Activated CD4-positive, alpha-beta T cell treated with anti-CD3 and anti-CD28 coated beads, Interleukin-2, amount 10 ng/mL, durations not matched to agents 24 days and 14 days (primary cell): ENCODE results near the gene CEP131. TPM values are rescaled to one million over a fixed set of nuclear protein-coding genes. Genes with fewer than 3 reads are reported as not detected.
"Not testable (repeated sequence)": the region's sequence is repeated elsewhere in the genome, so short reads cannot be mapped to it uniquely, and the experiment has no call there.

Experiments used
- DNase-seq: peaks from one replicate; pipeline ENCODE4 v3.0.0; 2022
- H3K27ac Mint-ChIP-seq: one replicate; pipeline ENCODE4 v1.8.0; 2022; ENCODE audit warnings: mild to moderate bottlenecking, mixed read lengths
- H3K27me3 Mint-ChIP-seq: one replicate; pipeline ENCODE4 v1.8.0; 2022; ENCODE audit warnings: mixed read lengths
- H3K36me3 Mint-ChIP-seq: one replicate; pipeline ENCODE4 v1.8.0; 2022; ENCODE audit warnings: low read depth, mild to moderate bottlenecking, mixed read lengths
- H3K4me1 Mint-ChIP-seq: one replicate; pipeline ENCODE4 v1.8.0; 2021; ENCODE audit warnings: mixed read lengths
- H3K4me3 Mint-ChIP-seq: one replicate; pipeline ENCODE4 v1.8.0; 2022; ENCODE audit warnings: mild to moderate bottlenecking, moderate library complexity, mixed read lengths
- H3K9me3 Mint-ChIP-seq: one replicate; pipeline ENCODE4 v1.8.0; 2021; ENCODE audit warnings: mixed read lengths
- intact Hi-C: fragments of 100-400 bp; cut with micrococcal nuclease; formaldehyde crosslinking; loops from one replicate; pipeline ENCODE4 v1.15.1; 2023
- total RNA-seq: library from RNA; stranded (reverse); gene quantifications from 2 replicates; pipeline ENCODE4 v1.2.3, GENCODE V29; 2022

CEP131 gene
- total RNA-seq, 1 donor from 2014 or later, result 18.0 TPM

- Mint-ChIP-seq H3K27me3 (no peaks in the 10 kb centered on the region), H3K4me1 (no peaks in the 10 kb centered on the region), H3K36me3 (no peaks in the 10 kb centered on the region), H3K27ac (no peak overlapping the region), H3K9me3 (no peaks in the 10 kb centered on the region), H3K4me3 (no peak overlapping the region)
- DNase-seq, result no peak
- intact Hi-C loops, result no loop called here
Measured at GRCh38 chr17:81157848-81158687, 64.7 kb downstream of the CEP131 start.

GRCh38 chr17:81156866-81157805, 65.6 kb downstream of the CEP131 start:
- Mint-ChIP-seq H3K27ac (no peak overlapping the region), H3K27me3 (no peaks in the 10 kb centered on the region), H3K4me1 (no peaks in the 10 kb centered on the region), H3K9me3 (no peaks in the 10 kb centered on the region), H3K36me3 (no peaks in the 10 kb centered on the region), H3K4me3 (no peak overlapping the region)
- intact Hi-C loops, result no loop called here
- DNase-seq, result no peak

GRCh38 chr17:81154961-81155360, 67.8 kb downstream of the CEP131 start:
- H3K4me3 Mint-ChIP-seq, result no peak overlapping the region
- H3K36me3 Mint-ChIP-seq, result no peaks in the 10 kb centered on the region
- H3K27me3 Mint-ChIP-seq, result peaks cover 2% of the 10 kb centered on the region
- H3K27ac Mint-ChIP-seq, result no peak overlapping the region
- no peaks in the 10 kb centered on the region for H3K9me3 Mint-ChIP-seq
- DNase-seq, result no peak
- intact Hi-C loops, result no loop called here
- no peaks in the 10 kb centered on the region for H3K4me1 Mint-ChIP-seq

- intact Hi-C loops, DNase-seq, H3K4me3 Mint-ChIP-seq, H3K4me1 Mint-ChIP-seq, H3K9me3 Mint-ChIP-seq, H3K27me3 Mint-ChIP-seq, H3K36me3 Mint-ChIP-seq, H3K27ac Mint-ChIP-seq: not testable (repeated sequence)
Measured at GRCh38 chr17:81154016-81154415, 68.7 kb downstream of the CEP131 start.

DNA sequence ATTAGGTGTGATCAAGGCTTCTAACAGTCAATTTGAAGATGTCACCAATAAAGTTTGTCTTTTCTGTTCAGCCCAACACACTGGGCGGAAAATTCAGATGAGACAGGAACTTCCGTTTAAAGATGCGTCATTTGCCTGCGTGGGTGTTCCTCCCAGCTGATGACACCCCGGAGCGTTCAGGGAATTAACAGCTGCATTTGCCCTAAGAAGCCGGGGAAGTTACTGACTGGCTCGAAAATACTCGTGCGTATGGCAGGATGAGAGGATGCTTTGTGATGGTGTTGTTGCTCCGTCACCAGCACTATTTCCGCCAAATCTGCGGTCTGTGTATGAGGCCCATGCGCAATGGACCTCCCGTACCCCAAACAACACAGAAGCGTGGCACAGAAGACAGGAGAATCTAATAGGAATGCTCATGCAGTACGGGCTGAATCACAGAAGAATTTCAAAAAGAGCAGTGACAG, 69.4 kb downstream of the CEP131 start:
- DNase-seq, result no peak
- H3K27ac Mint-ChIP-seq, result no peak overlapping the region
- no peaks in the 10 kb centered on the region for H3K9me3 Mint-ChIP-seq
- peaks cover 2% of the 10 kb centered on the region for H3K27me3 Mint-ChIP-seq
- no peaks in the 10 kb centered on the region for H3K4me1 Mint-ChIP-seq
- no peak overlapping the region for H3K4me3 Mint-ChIP-seq
- no peaks in the 10 kb centered on the region for H3K36me3 Mint-ChIP-seq
- intact Hi-C loops, result no loop called here

GRCh38 chr17:81152288-81152828, 70.4 kb downstream of the CEP131 start:
- Mint-ChIP-seq H3K27ac (no peak overlapping the region), H3K36me3 (no peaks in the 10 kb centered on the region), H3K27me3 (peaks cover 2% of the 10 kb centered on the region), H3K9me3 (no peaks in the 10 kb centered on the region), H3K4me3 (no peak overlapping the region), H3K4me1 (no peaks in the 10 kb centered on the region)
- intact Hi-C loops, result no loop called here
- no peak for DNase-seq

DNA sequence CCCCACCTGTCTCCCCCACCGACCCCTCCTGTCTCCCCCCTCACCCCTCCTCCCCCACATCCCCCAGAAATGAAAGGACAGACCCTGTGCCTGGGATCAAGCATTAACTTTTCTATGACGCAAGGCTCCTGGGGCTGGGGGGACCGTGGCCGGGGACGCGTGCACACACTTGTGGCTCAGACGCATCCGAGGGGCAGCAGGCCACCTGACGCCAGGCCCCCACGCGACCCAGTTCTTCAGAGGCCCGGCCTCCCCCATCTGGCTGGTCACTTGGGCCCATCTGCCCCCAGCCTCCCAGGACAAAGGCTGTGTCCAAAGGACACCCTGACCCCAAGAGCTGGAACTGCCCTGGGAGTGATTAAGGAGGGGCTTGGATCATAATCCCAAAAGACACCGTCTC, 71.5 kb downstream of the CEP131 start:
- peaks cover 2% of the 10 kb centered on the region for H3K27me3 Mint-ChIP-seq
- DNase-seq, result no peak
- H3K27ac Mint-ChIP-seq, result no peak overlapping the region
- intact Hi-C loops, result no loop called here
- H3K36me3 Mint-ChIP-seq, result no peaks in the 10 kb centered on the region
- no peaks in the 10 kb centered on the region for H3K9me3 Mint-ChIP-seq
- H3K4me3 Mint-ChIP-seq, result no peak overlapping the region
- no peaks in the 10 kb centered on the region for H3K4me1 Mint-ChIP-seq

DNA sequence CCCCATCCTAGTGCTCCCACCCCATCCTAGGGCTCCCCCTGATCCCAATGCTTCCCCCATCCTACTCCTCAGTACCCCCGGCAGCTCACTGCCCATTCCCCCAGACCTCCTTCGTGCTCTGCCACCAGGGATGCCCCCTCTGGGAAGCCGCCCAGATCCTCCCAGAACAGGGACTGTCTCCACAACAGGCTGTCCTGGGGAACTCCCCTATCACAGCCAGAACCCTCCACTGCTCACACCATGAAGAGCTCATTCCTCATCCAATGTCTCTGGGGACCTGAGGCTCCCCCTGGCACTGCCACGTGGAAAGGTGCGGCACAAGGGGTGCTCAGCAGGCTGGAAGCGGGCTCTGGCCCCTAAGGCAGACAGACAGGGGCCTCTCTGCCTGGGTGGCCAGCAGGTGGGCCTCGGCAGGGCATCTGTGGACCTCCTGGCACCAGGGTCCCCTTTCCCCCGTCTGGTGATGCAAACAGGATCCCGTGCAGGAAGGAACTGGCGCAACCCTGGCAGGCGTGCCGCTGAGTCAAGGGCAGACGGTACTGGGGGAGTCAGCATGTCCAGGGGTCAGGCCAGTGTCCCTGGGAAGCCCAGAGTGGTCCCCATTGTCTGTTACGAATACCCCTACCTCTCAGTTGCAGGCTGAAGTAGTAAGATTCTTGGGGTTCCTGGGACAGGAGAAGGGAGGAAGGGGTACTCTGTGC, 72.2 kb downstream of the CEP131 start:
- Mint-ChIP-seq H3K36me3 (no peaks in the 10 kb centered on the region), H3K4me1 (no peaks in the 10 kb centered on the region), H3K27me3 (peaks cover 2% of the 10 kb centered on the region), H3K4me3 (no peak overlapping the region), H3K27ac (no peak overlapping the region), H3K9me3 (no peaks in the 10 kb centered on the region)
- intact Hi-C loops, result no loop called here
- no peak for DNase-seq

DNA sequence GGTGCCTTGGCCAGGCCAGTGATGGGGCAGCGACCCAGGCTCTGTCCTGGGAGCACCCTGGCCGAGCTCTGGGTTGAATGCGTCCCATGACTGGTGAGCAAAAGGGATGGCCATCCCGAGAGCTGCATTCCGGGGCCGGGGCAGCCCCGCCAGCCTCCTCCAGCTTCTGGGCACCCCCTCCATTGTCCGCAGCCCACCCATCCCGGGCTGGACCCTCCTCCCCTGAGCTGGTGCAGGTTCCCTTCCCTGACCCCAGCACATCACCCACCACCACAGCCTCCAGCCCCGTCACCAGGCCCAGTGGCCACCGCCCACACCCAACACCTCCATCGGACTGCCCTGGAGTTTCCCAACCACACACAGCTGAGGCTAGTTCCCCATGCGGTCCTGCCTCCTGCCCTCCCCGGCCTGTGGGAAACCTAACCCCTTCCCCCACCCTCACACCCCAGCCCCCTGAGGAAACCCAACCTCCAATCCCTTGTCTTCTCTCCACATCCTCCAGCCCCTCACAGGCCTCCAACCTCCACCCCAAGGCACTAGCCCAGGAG, 73.7 kb downstream of the CEP131 start:
- Mint-ChIP-seq H3K27me3 (peaks cover 2% of the 10 kb centered on the region), H3K4me3 (no peak overlapping the region), H3K27ac (no peak overlapping the region), H3K9me3 (no peaks in the 10 kb centered on the region), H3K4me1 (no peaks in the 10 kb centered on the region), H3K36me3 (no peaks in the 10 kb centered on the region)
- no peak for DNase-seq
- intact Hi-C loops, result no loop called here

GRCh38 chr17:81148571-81148970, 74.2 kb downstream of the CEP131 start:
- intact Hi-C loops, result no loop called here
- Mint-ChIP-seq H3K4me1 (no peaks in the 10 kb centered on the region), H3K27me3 (peaks cover 2% of the 10 kb centered on the region), H3K36me3 (no peaks in the 10 kb centered on the region), H3K4me3 (no peak overlapping the region), H3K27ac (no peak overlapping the region), H3K9me3 (no peaks in the 10 kb centered on the region)
- no peak for DNase-seq

DNA sequence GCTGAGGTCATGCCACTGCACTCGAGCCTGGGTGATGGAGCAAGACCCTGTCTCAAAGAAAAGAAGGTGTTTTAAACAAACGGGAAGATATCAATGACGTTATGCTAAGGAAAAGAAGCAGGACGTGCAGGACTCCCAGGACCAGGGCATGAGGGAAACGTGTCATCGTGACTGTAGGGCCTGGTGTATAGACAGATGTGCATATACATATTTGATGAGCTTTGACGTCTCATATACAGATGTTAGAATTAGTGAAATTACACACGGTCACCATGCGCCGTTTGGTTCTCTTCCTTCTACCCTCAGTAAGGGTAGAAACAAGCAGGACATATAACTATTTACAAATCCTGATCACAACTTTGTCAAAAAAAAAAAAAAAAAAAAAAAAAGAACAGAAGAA, 75.1 kb downstream of the CEP131 start:
- H3K27me3 Mint-ChIP-seq, result peaks cover 2% of the 10 kb centered on the region
- H3K9me3 Mint-ChIP-seq, result no peaks in the 10 kb centered on the region
- no peak for DNase-seq
- no peaks in the 10 kb centered on the region for H3K4me1 Mint-ChIP-seq
- intact Hi-C loops, result no loop called here
- H3K36me3 Mint-ChIP-seq, result no peaks in the 10 kb centered on the region
- no peak overlapping the region for H3K4me3 Mint-ChIP-seq
- H3K27ac Mint-ChIP-seq, result no peak overlapping the region

GRCh38 chr17:81146208-81146607, 76.6 kb downstream of the CEP131 start:
- intact Hi-C loops, H3K9me3 Mint-ChIP-seq, H3K4me3 Mint-ChIP-seq: not testable (repeated sequence)

GRCh38 chr17:81144423-81144781, 78.4 kb downstream of the CEP131 start:
- H3K4me1 Mint-ChIP-seq, result no peaks in the 10 kb centered on the region
- DNase-seq, result no peak
- H3K27me3 Mint-ChIP-seq, result no peaks in the 10 kb centered on the region
- no peak overlapping the region for H3K4me3 Mint-ChIP-seq
- no peaks in the 10 kb centered on the region for H3K9me3 Mint-ChIP-seq
- intact Hi-C loops, result no loop called here
- no peaks in the 10 kb centered on the region for H3K36me3 Mint-ChIP-seq
- H3K27ac Mint-ChIP-seq, result no peak overlapping the region

More at GRCh38 chr17:81146208-81146607, 76.6 kb downstream of the CEP131 start:
- not testable (repeated sequence) for H3K4me1 Mint-ChIP-seq, DNase-seq, H3K36me3 Mint-ChIP-seq, H3K27me3 Mint-ChIP-seq, H3K27ac Mint-ChIP-seq
